ENCODE measurements around the gene TFG. TPM values are rescaled to one million over a fixed set of nuclear protein-coding genes. Genes with fewer than 3 reads are reported as not detected.

The TFG gene
- total RNA-seq, 1 experiment from 2014 or later: 224 TPM

GRCh38 chr3:100780071-100780622 is 70.9 kb downstream of the TFG start:
- no peak for DNase-seq
- no peaks in the 10 kb centered on the region for H3K9me3 ChIP-seq (ENCODE audit: insufficient read depth, low read depth)
- no peak overlapping the region for H3K4me3 ChIP-seq
- H3K9me2 ChIP-seq (ENCODE audit: insufficient read depth): no peaks in the 10 kb centered on the region
- no peaks in the 10 kb centered on the region for H3K79me2 ChIP-seq (ENCODE audit: low read depth)
- ChIA-PET CTCF (no interaction called here), POLR2A (ENCODE audit: unreplicated experiment) (no interaction called here)
- H3K27me3 ChIP-seq (ENCODE audit: insufficient read depth, low read depth): no peaks in the 10 kb centered on the region
- BruUV-seq (replicated peaks): no TSS peak
- no peaks in the 10 kb centered on the region for H3K4me1 ChIP-seq (replicated peaks; ENCODE audit: insufficient read depth)
- no peaks in the 10 kb centered on the region for H3K36me3 ChIP-seq (ENCODE audit: low read depth)
- no peak overlapping the region for H2AFZ ChIP-seq
- H4K20me1 ChIP-seq (ENCODE audit: insufficient read depth): no peaks in the 10 kb centered on the region
- intact Hi-C loops (cut with micrococcal nuclease; ENCODE audit: unreplicated experiment): no loop called here
- H3K27ac ChIP-seq: no peak overlapping the region
- TF ChIP-seq EZH2 (IDR thresholded peaks at IDR 0.05; ENCODE audit: low read depth): no peak
- H3K4me2 ChIP-seq: no peak overlapping the region
- H3F3A ChIP-seq (ENCODE audit: insufficient read depth, low read depth): no peaks in the 10 kb centered on the region

DNA sequence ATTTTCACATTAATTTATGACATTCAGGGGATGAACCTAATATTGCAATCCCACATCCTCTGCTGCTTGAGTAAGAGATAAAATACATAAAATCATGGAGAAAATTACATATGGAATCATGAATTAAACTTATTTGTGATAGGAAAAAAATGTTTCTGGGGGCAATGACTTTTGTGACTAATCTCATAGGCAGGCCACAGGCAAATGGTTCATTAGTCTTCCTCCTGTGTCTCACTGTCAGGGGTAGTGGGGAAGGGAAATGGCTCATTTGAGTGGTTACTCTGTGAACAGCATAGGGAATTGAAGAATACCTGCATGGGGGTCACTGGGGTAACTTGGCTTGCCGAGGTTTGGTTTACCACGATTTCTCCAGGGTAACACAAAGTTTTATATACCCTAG is 72.0 kb downstream of the TFG start:
- POLR2A ChIA-PET (ENCODE audit: unreplicated experiment): no interaction called here
- intact Hi-C loops (cut with micrococcal nuclease; ENCODE audit: unreplicated experiment): no loop called here
- DNase-seq: no peak
- Histone ChIP-seq H3K9me2 (ENCODE audit: insufficient read depth) (no peaks in the 10 kb centered on the region), H3K4me2 (no peak overlapping the region), H3K4me3 (no peak overlapping the region), H3F3A (ENCODE audit: insufficient read depth, low read depth) (no peaks in the 10 kb centered on the region), H3K27me3 (ENCODE audit: insufficient read depth, low read depth) (no peaks in the 10 kb centered on the region), H3K36me3 (ENCODE audit: low read depth) (no peaks in the 10 kb centered on the region), H3K79me2 (ENCODE audit: low read depth) (no peaks in the 10 kb centered on the region), H3K27ac (no peak overlapping the region), H3K4me1 (replicated peaks; ENCODE audit: insufficient read depth) (no peaks in the 10 kb centered on the region), H2AFZ (no peak overlapping the region), H4K20me1 (ENCODE audit: insufficient read depth) (no peaks in the 10 kb centered on the region), H3K9me3 (ENCODE audit: insufficient read depth, low read depth) (no peaks in the 10 kb centered on the region)
- TF ChIP-seq EZH2 (IDR thresholded peaks at IDR 0.05; ENCODE audit: low read depth): no peak
- TF ChIP-seq, protein P1, sequence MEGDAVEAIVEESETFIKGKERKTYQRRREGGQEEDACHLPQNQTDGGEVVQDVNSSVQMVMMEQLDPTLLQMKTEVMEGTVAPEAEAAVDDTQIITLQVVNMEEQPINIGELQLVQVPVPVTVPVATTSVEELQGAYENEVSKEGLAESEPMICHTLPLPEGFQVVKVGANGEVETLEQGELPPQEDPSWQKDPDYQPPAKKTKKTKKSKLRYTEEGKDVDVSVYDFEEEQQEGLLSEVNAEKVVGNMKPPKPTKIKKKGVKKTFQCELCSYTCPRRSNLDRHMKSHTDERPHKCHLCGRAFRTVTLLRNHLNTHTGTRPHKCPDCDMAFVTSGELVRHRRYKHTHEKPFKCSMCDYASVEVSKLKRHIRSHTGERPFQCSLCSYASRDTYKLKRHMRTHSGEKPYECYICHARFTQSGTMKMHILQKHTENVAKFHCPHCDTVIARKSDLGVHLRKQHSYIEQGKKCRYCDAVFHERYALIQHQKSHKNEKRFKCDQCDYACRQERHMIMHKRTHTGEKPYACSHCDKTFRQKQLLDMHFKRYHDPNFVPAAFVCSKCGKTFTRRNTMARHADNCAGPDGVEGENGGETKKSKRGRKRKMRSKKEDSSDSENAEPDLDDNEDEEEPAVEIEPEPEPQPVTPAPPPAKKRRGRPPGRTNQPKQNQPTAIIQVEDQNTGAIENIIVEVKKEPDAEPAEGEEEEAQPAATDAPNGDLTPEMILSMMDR (conservative IDR thresholded peaks at IDR 0.05): no peak
- BruUV-seq (replicated peaks): no TSS peak
- CTCF ChIA-PET: no interaction called here

- CTCF ChIA-PET: interaction anchor here (0.6 kb wide), 1 partner anchor 621 kb away, joined by 3 read pairs; no protein-coding TSS in a partner anchor
- POLR2A ChIA-PET (ENCODE audit: unreplicated experiment): interaction anchor here (0.6 kb wide), 2 partner anchors 93 to 1457 kb away, joined by 4 to 9 read pairs; no protein-coding TSS in a partner anchor
Observed at GRCh38 chr3:100782348-100782747, 73.1 kb downstream of the TFG start.

More at GRCh38 chr3:100782348-100782747, 73.1 kb downstream of the TFG start:
- Histone ChIP-seq H3K27me3 (ENCODE audit: insufficient read depth, low read depth) (no peaks in the 10 kb centered on the region), H3F3A (ENCODE audit: insufficient read depth, low read depth) (no peaks in the 10 kb centered on the region), H2AFZ (no peak overlapping the region), H3K9me2 (ENCODE audit: insufficient read depth) (no peaks in the 10 kb centered on the region), H3K9me3 (ENCODE audit: insufficient read depth, low read depth) (no peaks in the 10 kb centered on the region), H3K79me2 (ENCODE audit: low read depth) (no peaks in the 10 kb centered on the region), H3K36me3 (ENCODE audit: low read depth) (no peaks in the 10 kb centered on the region), H3K4me2 (no peak overlapping the region), H4K20me1 (ENCODE audit: insufficient read depth) (no peaks in the 10 kb centered on the region), H3K27ac (no peak overlapping the region), H3K4me3 (no peak overlapping the region), H3K4me1 (replicated peaks; ENCODE audit: insufficient read depth) (no peaks in the 10 kb centered on the region)
- BruUV-seq (replicated peaks): no TSS peak
- TF ChIP-seq EZH2 (IDR thresholded peaks at IDR 0.05; ENCODE audit: low read depth): no peak
- TF ChIP-seq, protein P1 (conservative IDR thresholded peaks at IDR 0.05): no peak
- intact Hi-C loops (cut with micrococcal nuclease; ENCODE audit: unreplicated experiment): no loop called here
- no peak for DNase-seq

All from PC-9 (cell line).